ENCODE results near the gene CKLF. TPM values are rescaled to one million over a fixed set of nuclear protein-coding genes. Genes with fewer than 3 reads are reported as not detected.

The CKLF gene
- total RNA-seq, 1 donor from 2014 or later = 73.5 TPM

DNA sequence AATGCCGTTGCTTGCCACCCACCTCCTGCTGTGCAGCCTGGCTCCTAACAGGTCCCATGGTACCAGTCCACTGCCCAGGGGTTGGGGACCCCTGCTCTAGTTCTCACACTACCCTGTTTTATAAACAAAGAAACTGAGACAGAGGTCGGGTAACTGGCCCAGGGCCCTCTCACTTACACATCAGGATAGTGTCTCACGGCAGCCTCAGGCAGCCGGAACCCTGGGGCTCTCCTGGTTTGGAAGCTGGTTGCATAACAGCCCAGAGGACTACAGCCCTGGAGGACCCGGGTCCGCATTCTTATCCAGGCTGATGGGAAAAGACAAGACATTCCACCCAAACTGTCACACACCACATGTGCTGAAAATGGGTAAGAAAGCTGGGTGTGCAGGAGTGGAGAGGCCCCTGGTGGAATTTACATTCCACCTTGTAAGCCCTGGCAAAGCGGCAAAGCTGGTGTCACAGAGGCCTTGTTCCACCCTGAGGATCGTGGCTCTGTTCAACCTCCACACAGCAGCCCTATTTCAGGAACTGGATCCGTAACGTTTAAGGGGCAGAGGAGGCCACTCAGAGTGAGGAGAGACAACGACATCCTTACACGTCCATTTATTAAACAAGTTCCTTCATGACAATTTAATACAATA, 61.9 kb downstream of the CKLF start:
- DNase-seq (ENCODE audit: extremely low read depth, low read depth, low spot score) = no peak

Other genes starting within 250 kb of the CKLF start
- gene CDH5, start 185.9 kb upstream of the CKLF start, total RNA-seq = 1,376 and 1,752 TPM in 2 replicates
- gene BEAN1, start 125.3 kb upstream of the CKLF start, total RNA-seq = 0.35 and 3.1 TPM in 2 replicates
- gene TK2, start 2.5 kb upstream of the CKLF start, total RNA-seq = 24.7 and 46.4 TPM in 2 replicates
- 1.7 and 2.9 TPM in 2 replicates for gene CMTM1, start 13.9 kb downstream of the CKLF start, total RNA-seq
- not detected in 2 replicates for gene CMTM2, start 26.9 kb downstream of the CKLF start, total RNA-seq
- 86.9 and 125 TPM in 2 replicates for gene CMTM3, start 52.1 kb downstream of the CKLF start, total RNA-seq
- gene CMTM4, start 144.2 kb downstream of the CKLF start, total RNA-seq = 8.8 and 9.8 TPM in 2 replicates
- 98.3 and 147 TPM in 2 replicates for gene DYNC1LI2, start 199.0 kb downstream of the CKLF start, total RNA-seq
- not detected in 2 replicates for gene TERB1, start 249.0 kb downstream of the CKLF start, total RNA-seq